ENCODE results near the gene ABCC2. TPM values are rescaled to one million over a fixed set of nuclear protein-coding genes. Genes with fewer than 3 reads are reported as not detected.

Gene ABCC2
- total and polyA plus RNA-seq, 9 of the 15 experiments (the other 6 are each of a cell fraction or from before 2014, with no cell fraction given): 0.03 to 0.18 (median 0.10) TPM; not detected in 1

GRCh38 chr10:99740260-99740659, 42.2 kb upstream of the ABCC2 start:
- peaks cover 83% of the 10 kb centered on the region for H3K36me3 ChIP-seq (ENCODE audit: control insufficient read depth, insufficient read depth, low read length)
- 95% methylated on average over 2 of the region's 2 CpGs for WGBS (ENCODE audit: insufficient coverage, low coverage, missing lambda C conversion rate)

More at GRCh38 chr10:99740260-99740659, 42.2 kb upstream of the ABCC2 start:
- ATAC-seq (no peak), DNase-seq (ENCODE audit: extremely low read depth in 1 of 4, low spot score in 3 of 4) (no peak), FAIRE-seq (no peak)
- no peaks in the 10 kb centered on the region for H3K27me3 ChIP-seq (ENCODE audit: control insufficient read depth in 2 of 2, insufficient read depth in 2 of 2, low read length in 2 of 2)
- 0 out of 4 replicates have a peak, but pooled peaks of 1 of the 2 experiments have one; percentile 12 for TF ChIP-seq TRIM24 (IDR thresholded peaks at IDR 0.05)
- peak; percentile 51; the same call in 1 of the 2 replicates for TF ChIP-seq ZFP1 (CRISPR knock-in tag; IDR thresholded peaks at IDR 0.05)
- 0 out of 2 replicates have a peak, but pooled peaks have one; percentile 33 for TF ChIP-seq ZNF384 (IDR thresholded peaks at IDR 0.05; ENCODE audit: low read depth, low read length)
- no peak for TF ChIP-seq EP300 (IDR thresholded peaks at IDR 0.05; ENCODE audit: low read length)
- peak; percentile 40 for TF ChIP-seq ZNF280A (IDR thresholded peaks at IDR 0.05; ENCODE audit: low read depth, partially characterized antibody)
- TF ChIP-seq TEAD1 (CRISPR knock-in tag; IDR thresholded peaks at IDR 0.05): no peak
- TF ChIP-seq GABPB2 (CRISPR knock-in tag; conservative IDR thresholded peaks at IDR 0.05): no peak
- no peak for TF ChIP-seq STAT5B (CRISPR knock-in tag; IDR thresholded peaks at IDR 0.05)
- no peak for TF ChIP-seq TCF7L2 (IDR thresholded peaks at IDR 0.05; ENCODE audit: low read depth, low read length)
- TF ChIP-seq TRIM28 (IDR thresholded peaks at IDR 0.05): peak; percentile 48; the same call in 1 of the 2 replicates
- TF ChIP-seq CBX3 (IDR thresholded peaks at IDR 0.05; ENCODE audit: borderline replicate concordance in 1 of 2, low read length in 2 of 2): peak in 1 of 2 experiments; percentile 55; a peak in 1 of 3 replicates
- H4K20me1 ChIP-seq (replicated peaks; ENCODE audit: control insufficient read depth, insufficient read depth, low read length): no peaks in the 10 kb centered on the region
- H3K4me3 ChIP-seq: no peak overlapping the region
- in situ Hi-C loops (cut with MboI): no loop called here
- ChIA-PET CTCF (ENCODE audit: low intra/inter-chr PET ratio) (no interaction called here), POLR2A (interaction anchor here (0.6 to 0.7 kb wide), 3 partner anchors 12 to 365 kb away, joined by 3 to 4 read pairs (median 3); no protein-coding TSS in a partner anchor)
- no peaks in the 10 kb centered on the region for H3K79me2 ChIP-seq (ENCODE audit: control insufficient read depth, insufficient read depth, low read length)
- H3K9me3 ChIP-seq (replicated peaks; ENCODE audit: control insufficient read depth, insufficient read depth, low read depth, low read length): no peaks in the 10 kb centered on the region; the same call in 1 of the 2 replicates
- no peak overlapping the region for H3K9ac ChIP-seq (ENCODE audit: insufficient read depth in 1 of 2, low read depth in 2 of 2, low read length in 2 of 2)
- no peak overlapping the region for H3K4me2 ChIP-seq (ENCODE audit: insufficient read depth, low read length)
- no peak overlapping the region for H3K27ac ChIP-seq (ENCODE audit: extremely low read depth, low read depth, low read length)
- no peak overlapping the region for H2AFZ ChIP-seq (ENCODE audit: low read depth, low read length)
- H3K4me1 ChIP-seq (replicated peaks in 1 of 2; ENCODE audit: control insufficient read depth in 2 of 2, insufficient read depth in 2 of 2, low read length in 2 of 2): no peaks in the 10 kb centered on the region
- no peaks in the 10 kb centered on the region for H3K9me1 ChIP-seq (ENCODE audit: control insufficient read depth, insufficient read depth, low read length)
- BruUV-seq (replicated peaks): no TSS peak
- intact Hi-C loops (cut with micrococcal nuclease): no loop called here
